Measurements from ENCODE around the gene ALAS2. TPM values are rescaled to one million over a fixed set of nuclear protein-coding genes. Genes with fewer than 3 reads are reported as not detected.

The ALAS2 gene
- polyA plus RNA-seq, 1 experiment = not detected

GRCh38 chrX:54980334-54980733, 50.4 kb downstream of the ALAS2 start:
- no peak overlapping the region for H3K27ac ChIP-seq (ENCODE audit: low read depth, low read length)
- CTCF ChIA-PET = no interaction called here
- H3K9me3 ChIP-seq (ENCODE audit: control insufficient read depth, insufficient read depth, low read length) = no peaks in the 10 kb centered on the region
- no peak overlapping the region for H3K4me3 ChIP-seq (ENCODE audit: low read depth, low read length)
- POLR2A ChIA-PET = interaction anchor here (0.6 kb wide), 1 partner anchor 36 kb away, joined by 3 read pairs; no protein-coding TSS in a partner anchor
- TF ChIP-seq, protein P1, sequence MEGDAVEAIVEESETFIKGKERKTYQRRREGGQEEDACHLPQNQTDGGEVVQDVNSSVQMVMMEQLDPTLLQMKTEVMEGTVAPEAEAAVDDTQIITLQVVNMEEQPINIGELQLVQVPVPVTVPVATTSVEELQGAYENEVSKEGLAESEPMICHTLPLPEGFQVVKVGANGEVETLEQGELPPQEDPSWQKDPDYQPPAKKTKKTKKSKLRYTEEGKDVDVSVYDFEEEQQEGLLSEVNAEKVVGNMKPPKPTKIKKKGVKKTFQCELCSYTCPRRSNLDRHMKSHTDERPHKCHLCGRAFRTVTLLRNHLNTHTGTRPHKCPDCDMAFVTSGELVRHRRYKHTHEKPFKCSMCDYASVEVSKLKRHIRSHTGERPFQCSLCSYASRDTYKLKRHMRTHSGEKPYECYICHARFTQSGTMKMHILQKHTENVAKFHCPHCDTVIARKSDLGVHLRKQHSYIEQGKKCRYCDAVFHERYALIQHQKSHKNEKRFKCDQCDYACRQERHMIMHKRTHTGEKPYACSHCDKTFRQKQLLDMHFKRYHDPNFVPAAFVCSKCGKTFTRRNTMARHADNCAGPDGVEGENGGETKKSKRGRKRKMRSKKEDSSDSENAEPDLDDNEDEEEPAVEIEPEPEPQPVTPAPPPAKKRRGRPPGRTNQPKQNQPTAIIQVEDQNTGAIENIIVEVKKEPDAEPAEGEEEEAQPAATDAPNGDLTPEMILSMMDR (IDR thresholded peaks at IDR 0.05; ENCODE audit: low read depth, low read length) = no peak
- no peak for DNase-seq (ENCODE audit: low read depth, low spot score)
- H3K27me3 ChIP-seq (ENCODE audit: control insufficient read depth, insufficient read depth, low read length) = no peaks in the 10 kb centered on the region

DNA sequence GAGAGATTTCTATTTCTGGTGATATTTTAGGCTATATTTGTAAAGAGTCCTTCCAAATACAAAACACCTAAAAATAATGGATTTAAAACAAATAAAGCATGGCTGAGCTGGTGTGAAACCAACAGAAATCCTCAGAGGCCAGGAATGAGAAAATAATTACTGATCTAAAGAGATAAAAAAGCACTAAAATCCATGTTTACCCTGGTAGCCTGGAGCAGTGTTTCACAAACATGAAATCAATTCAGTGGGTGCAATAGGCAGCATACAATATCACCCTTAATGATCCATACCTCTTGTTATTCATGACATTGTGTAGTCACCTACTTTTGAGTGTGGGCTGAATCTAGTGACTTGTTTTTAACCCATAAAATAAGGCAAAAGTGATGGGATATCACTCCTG, 51.3 kb downstream of the ALAS2 start:
- CTCF ChIA-PET = no interaction called here
- TF ChIP-seq, protein P1 (IDR thresholded peaks at IDR 0.05; ENCODE audit: low read depth, low read length) = no peak
- H3K27ac ChIP-seq (ENCODE audit: low read depth, low read length) = no peak overlapping the region
- H3K4me3 ChIP-seq (ENCODE audit: low read depth, low read length) = no peak overlapping the region
- POLR2A ChIA-PET = no interaction called here
- H3K27me3 ChIP-seq (ENCODE audit: control insufficient read depth, insufficient read depth, low read length) = no peaks in the 10 kb centered on the region
- H3K9me3 ChIP-seq (ENCODE audit: control insufficient read depth, insufficient read depth, low read length) = no peaks in the 10 kb centered on the region
- no peak for DNase-seq (ENCODE audit: low read depth, low spot score)

DNA sequence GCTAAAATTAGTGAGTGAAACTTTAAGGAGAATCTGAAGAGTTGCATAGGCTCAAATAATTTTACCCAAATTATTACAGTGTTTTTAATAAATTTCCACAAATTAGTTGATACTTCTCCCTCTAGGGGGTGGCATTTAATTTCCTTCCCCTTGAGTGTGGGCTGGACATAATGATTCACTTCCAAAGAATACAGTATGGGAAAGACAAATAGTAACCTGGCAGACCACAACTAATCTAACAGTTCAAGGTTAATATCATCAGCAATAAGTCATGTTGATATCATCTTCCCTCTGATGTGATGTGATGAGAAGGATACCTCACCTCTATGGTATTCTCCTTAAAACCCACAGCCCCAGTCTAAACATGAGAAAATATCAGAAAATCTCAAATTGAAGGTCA, 52.3 kb downstream of the ALAS2 start:
- TF ChIP-seq, protein P1 (IDR thresholded peaks at IDR 0.05; ENCODE audit: low read depth, low read length) = no peak
- H3K27me3 ChIP-seq (ENCODE audit: control insufficient read depth, insufficient read depth, low read length) = no peaks in the 10 kb centered on the region
- ChIA-PET POLR2A (no interaction called here), CTCF (no interaction called here)
- no peak overlapping the region for H3K4me3 ChIP-seq (ENCODE audit: low read depth, low read length)
- no peak for DNase-seq (ENCODE audit: low read depth, low spot score)
- H3K27ac ChIP-seq (ENCODE audit: low read depth, low read length) = no peak overlapping the region
- no peaks in the 10 kb centered on the region for H3K9me3 ChIP-seq (ENCODE audit: control insufficient read depth, insufficient read depth, low read length)

GRCh38 chrX:54977387-54977786, 53.4 kb downstream of the ALAS2 start:
- Histone ChIP-seq H3K27me3 (ENCODE audit: control insufficient read depth, insufficient read depth, low read length) (no peaks in the 10 kb centered on the region), H3K4me3 (ENCODE audit: low read depth, low read length) (no peak overlapping the region), H3K27ac (ENCODE audit: low read depth, low read length) (no peak overlapping the region), H3K9me3 (ENCODE audit: control insufficient read depth, insufficient read depth, low read length) (no peaks in the 10 kb centered on the region)
- POLR2A ChIA-PET = no interaction called here
- DNase-seq (ENCODE audit: low read depth, low spot score) = no peak
- TF ChIP-seq, protein P1 (IDR thresholded peaks at IDR 0.05; ENCODE audit: low read depth, low read length) = no peak
- CTCF ChIA-PET = no interaction called here

DNA sequence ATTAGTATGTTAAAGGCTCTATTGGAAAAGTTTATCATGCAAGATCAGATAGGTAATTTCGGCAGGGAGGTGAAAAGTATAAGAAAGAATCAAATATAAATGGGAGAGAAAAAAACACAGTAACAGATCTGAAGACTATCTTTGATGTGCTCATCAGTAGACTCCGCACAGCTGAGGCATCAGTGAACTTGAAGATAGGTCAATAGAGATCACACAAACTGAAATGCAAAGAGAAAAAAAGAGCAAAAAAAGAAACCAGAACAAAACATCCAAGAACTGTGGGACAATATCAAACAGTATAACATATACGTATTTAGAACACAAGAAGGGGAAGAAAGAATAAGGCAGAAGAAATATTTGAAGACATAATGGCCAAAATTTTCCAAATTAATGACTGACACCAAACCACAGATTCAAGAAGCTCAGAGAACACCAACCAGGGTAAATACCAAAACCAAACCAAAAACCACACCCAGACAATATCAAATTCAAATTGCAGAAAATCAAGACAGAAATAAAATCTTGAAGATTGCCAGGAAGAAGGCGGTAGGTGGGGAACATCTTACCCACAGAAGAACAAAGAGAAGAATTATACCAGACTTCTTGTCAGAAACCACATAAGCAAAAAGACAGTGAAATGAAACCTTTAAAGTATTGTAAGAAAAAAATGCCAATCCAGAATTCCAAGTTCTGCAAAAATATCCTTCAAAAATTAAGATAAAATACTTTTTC, 65.8 kb downstream of the ALAS2 start:
- POLR2A ChIA-PET = no interaction called here
- CTCF ChIA-PET = no interaction called here
- no peaks in the 10 kb centered on the region for H3K9me3 ChIP-seq (ENCODE audit: control insufficient read depth, insufficient read depth, low read length)
- H3K27me3 ChIP-seq (ENCODE audit: control insufficient read depth, insufficient read depth, low read length) = no peaks in the 10 kb centered on the region
- no peak overlapping the region for H3K27ac ChIP-seq (ENCODE audit: low read depth, low read length)
- TF ChIP-seq, protein P1 (IDR thresholded peaks at IDR 0.05; ENCODE audit: low read depth, low read length) = no peak
- DNase-seq (ENCODE audit: low read depth, low spot score) = no peak
- H3K4me3 ChIP-seq (ENCODE audit: low read depth, low read length) = no peak overlapping the region
